Retinal pigment epithelial cell (primary cell): ENCODE data around the gene APCDD1.

Experiments
- DNase-seq: peaks from one replicate; pipeline ENCODE4 v3.0.0-alpha.2; 2010; ENCODE audit warnings: low read depth
- H3K4me3 ChIP-seq: 2 replicates; pipeline ENCODE4 v1.5.1; 2011; ENCODE audit warnings: mild to moderate bottlenecking, low read length, control low read depth, moderate library complexity
- TF ChIP-seq, protein P1 (sequence below): conservative IDR thresholded peaks from 2 replicates; pipeline ENCODE4 v1.5.1; 2011; ENCODE audit warnings: low read depth, low read length, control low read depth, inconsistent platforms

APCDD1 gene

DNA sequence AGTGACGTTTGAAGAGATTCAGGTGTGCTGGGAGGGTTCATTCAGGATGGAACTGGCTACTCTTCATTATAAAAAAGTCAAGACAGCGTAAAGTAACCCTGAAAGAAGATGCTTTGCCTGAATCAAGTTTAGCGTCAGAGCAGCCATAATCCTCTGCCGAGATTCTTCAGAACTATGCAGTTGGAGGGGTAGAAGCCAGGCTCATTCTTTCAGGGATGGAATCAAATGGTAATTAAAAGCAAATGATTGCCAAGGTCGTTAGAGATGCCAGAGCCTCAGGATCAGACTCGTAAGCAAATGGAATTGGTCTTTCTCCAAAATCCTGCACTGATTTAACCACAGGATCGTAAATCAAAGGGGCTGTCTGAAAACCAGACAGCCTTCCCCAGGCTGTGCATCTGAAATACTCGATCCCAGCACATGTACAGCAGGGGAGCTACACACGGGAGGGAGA, 21.9 kb downstream of the APCDD1 start:
- DNase-seq = no peak
- TF ChIP-seq, protein P1, sequence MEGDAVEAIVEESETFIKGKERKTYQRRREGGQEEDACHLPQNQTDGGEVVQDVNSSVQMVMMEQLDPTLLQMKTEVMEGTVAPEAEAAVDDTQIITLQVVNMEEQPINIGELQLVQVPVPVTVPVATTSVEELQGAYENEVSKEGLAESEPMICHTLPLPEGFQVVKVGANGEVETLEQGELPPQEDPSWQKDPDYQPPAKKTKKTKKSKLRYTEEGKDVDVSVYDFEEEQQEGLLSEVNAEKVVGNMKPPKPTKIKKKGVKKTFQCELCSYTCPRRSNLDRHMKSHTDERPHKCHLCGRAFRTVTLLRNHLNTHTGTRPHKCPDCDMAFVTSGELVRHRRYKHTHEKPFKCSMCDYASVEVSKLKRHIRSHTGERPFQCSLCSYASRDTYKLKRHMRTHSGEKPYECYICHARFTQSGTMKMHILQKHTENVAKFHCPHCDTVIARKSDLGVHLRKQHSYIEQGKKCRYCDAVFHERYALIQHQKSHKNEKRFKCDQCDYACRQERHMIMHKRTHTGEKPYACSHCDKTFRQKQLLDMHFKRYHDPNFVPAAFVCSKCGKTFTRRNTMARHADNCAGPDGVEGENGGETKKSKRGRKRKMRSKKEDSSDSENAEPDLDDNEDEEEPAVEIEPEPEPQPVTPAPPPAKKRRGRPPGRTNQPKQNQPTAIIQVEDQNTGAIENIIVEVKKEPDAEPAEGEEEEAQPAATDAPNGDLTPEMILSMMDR = no peak

DNA sequence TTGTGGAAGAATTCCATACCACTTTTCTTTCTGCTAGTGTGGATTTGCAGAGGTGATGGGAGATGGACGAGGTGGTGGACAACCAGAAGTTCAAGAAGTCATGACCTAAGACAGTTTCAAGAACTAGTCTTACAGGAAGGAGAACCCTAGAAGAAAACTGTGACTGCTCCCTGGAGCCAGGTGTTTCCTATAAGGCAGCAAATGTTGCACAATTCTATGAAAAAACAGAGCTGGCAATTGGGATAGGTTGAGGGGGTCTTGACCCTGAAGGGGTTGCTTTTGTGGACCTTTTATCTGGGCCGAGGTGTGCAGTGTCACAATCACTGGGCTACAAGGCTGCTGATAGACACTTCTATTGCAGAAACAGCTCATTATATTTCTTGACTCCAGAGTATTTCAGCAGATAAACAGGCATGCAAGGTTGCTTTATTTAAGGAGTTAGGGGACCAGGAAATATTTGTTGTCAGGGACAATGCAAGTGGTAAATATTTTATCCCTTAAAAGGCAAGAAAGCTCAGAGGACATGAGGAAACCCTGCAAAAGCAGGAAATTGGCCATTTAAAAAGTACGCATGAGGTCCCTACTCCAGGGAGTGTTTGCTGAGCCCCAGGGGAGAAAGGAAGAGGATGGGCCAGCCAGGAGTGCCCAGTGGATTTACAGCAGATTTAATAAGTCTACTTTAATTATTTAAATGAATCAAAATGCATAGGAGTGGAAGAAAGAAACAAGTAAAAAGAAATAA, 22.9 kb downstream of the APCDD1 start:
- DNase-seq = no peak
- TF ChIP-seq, protein P1 = no peak
- H3K4me3 ChIP-seq = no peak overlapping the region

More for the DNA sequence above, 21.9 kb downstream of the APCDD1 start:
- no peak overlapping the region for H3K4me3 ChIP-seq

DNA sequence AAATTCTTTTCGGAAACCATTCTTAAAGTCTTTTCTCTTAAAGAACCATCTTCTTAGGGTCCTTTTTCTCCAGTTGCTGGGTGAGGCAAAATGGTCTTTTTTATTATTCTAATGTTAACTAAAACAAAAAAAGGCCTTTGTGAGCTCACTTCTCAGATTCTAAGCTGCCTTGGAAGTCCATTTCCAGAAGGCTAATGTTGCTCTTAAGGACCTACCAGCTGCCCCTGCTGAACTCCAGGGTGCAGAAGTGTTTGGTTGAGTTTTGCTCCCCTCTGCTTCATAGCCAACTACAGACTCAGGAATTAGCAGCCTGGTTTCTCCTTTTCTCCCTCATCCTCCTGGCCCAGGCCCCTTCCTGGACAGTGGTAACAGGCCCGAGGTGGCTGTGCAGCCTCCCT, 23.4 kb downstream of the APCDD1 start:
- H3K4me3 ChIP-seq = no peak overlapping the region
- TF ChIP-seq, protein P1 = no peak
- no peak for DNase-seq

DNA sequence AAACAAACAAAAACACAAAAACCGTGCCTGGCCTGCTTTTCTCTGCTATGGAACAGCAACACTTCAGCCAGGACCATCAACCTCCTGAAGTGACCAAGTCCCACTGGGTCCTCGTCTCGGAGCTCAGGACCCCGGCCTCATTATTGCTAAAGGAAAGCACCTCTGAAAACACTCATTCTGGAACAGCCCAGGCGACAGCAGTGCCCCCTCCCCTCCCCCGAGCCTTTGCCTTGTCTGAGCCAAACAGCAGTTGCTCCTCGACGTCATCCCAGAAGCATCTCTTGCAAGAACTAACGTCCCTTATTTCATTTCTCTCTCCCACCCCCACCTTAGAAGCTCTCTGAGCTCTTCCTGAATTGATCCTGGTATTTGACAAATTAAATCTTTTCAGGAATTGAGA, 27.4 kb downstream of the APCDD1 start:
- TF ChIP-seq, protein P1 = no peak
- DNase-seq = no peak
- H3K4me3 ChIP-seq = no peak overlapping the region

DNA sequence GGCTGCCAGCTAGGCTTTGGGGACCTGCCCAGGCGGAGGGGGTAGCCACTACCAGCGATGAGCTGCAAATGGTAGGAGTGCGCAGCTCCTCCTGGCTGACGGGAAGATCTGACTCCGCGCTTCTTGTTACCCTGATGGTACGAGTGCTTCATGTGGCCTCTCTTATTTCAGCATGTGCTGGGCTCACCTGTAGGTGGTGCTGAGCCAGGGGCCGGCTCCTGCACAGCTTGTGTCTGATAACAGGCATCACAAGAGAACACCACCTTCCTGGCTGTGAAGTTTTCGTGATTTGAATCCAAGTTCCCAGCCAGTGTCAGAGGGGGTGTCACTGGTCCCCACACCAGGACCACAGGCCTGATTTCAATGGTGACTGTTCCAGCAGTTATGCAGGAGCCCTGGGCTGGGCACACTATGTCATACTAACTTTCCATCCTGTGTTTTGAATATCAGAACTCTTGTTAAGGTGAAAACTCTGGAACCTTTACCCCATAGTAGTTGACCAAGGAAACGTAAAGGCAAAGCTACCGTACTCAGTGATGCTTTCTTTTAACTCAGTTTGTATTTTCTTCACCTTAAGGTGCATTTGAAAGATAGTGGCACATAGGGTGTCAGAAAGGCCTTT, 28.0 kb downstream of the APCDD1 start:
- no peak for DNase-seq
- TF ChIP-seq, protein P1 = no peak
- no peak overlapping the region for H3K4me3 ChIP-seq

DNA sequence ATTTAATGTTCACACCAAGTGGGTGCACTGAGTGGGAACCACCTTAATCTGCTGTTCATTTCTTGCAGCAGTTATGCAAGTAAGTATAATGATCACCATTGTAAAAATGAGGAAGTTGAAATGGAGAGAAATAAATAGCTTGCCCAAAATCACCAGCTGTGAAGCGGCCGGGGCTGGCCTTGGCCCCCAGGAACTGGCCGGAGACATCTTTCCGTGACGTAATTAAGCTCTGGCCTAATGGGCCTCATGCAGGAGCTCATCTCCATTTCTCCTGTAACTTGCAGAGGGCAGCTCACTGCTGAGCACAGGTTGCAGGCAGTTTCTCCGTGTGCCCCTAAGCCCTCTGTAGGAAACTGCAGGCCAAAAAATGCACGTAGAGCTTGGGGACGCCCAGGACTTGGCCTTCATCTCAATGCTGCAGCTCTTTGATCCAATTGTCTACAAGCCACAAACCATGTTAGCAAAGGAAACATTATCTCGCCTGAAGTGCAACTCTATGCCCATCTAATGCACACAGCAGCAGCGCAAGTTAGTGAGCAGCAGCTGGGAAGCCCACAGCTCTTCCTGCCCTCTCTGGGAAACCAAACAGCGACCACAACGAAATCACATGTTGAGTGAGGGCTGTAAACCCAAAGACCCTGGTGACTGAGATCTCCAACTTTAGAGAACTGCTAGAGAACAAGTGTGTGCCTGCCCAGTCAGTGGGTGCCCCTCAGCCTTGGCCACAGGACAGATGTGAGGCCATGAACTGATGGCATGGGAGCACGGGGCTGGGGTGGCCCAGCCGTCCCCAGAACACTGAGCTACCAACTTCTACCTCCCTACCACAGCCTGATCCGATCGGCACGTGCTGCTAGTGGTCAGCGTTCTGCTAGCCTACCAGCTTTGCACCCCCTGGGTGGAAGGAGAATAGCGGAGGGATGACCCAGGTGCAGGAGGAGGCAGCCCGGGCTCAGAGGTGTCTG, 28.8 kb downstream of the APCDD1 start:
- no peak overlapping the region for H3K4me3 ChIP-seq
- DNase-seq = no peak
- TF ChIP-seq, protein P1 = no peak
